Measurements from ENCODE around the gene NTRK3.

DNA sequence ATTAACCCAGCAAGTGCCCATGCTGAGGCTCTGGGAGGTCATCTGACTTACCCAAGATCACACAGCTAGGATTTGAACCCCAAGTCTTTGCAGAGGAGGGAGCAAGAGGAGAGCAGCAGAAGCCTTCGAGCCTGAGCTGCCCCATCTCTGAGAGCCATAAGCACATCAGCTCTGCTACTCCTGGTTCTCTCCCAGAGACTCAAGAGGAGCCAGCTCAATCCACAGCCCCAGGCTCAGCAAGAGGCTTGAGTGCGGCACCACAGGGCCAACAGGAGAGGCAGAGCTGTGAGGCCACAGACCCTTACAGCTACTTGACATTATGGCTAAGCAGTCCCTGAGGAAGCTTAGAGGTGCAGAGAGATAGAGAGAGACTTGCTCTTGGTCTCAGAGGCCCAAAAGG lies 15.9 kb upstream of the NTRK3 start:
- TF ChIP-seq HDAC6 (IDR thresholded peaks at IDR 0.05; ENCODE audit: low read depth, low read length) = no peak
- TF ChIP-seq SRF (IDR thresholded peaks at IDR 0.05; ENCODE audit: low read depth, low read length) = no peak
- TF ChIP-seq, protein P1, sequence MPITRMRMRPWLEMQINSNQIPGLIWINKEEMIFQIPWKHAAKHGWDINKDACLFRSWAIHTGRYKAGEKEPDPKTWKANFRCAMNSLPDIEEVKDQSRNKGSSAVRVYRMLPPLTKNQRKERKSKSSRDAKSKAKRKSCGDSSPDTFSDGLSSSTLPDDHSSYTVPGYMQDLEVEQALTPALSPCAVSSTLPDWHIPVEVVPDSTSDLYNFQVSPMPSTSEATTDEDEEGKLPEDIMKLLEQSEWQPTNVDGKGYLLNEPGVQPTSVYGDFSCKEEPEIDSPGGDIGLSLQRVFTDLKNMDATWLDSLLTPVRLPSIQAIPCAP (CRISPR knock-in tag; IDR thresholded peaks at IDR 0.05; ENCODE audit: low read depth) = no peak
- TF ChIP-seq, protein P2, sequence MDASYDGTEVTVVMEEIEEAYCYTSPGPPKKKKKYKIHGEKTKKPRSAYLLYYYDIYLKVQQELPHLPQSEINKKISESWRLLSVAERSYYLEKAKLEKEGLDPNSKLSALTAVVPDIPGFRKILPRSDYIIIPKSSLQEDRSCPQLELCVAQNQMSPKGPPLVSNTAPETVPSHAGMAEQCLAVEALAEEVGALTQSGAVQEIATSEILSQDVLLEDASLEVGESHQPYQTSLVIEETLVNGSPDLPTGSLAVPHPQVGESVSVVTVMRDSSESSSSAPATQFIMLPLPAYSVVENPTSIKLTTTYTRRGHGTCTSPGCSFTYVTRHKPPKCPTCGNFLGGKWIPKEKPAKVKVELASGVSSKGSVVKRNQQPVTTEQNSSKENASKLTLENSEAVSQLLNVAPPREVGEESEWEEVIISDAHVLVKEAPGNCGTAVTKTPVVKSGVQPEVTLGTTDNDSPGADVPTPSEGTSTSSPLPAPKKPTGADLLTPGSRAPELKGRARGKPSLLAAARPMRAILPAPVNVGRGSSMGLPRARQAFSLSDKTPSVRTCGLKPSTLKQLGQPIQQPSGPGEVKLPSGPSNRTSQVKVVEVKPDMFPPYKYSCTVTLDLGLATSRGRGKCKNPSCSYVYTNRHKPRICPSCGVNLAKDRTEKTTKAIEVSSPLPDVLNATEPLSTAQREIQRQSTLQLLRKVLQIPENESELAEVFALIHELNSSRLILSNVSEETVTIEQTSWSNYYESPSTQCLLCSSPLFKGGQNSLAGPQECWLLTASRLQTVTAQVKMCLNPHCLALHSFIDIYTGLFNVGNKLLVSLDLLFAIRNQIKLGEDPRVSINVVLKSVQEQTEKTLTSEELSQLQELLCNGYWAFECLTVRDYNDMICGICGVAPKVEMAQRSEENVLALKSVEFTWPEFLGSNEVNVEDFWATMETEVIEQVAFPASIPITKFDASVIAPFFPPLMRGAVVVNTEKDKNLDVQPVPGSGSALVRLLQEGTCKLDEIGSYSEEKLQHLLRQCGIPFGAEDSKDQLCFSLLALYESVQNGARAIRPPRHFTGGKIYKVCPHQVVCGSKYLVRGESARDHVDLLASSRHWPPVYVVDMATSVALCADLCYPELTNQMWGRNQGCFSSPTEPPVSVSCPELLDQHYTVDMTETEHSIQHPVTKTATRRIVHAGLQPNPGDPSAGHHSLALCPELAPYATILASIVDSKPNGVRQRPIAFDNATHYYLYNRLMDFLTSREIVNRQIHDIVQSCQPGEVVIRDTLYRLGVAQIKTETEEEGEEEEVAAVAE (CRISPR knock-in tag; IDR thresholded peaks at IDR 0.05; ENCODE audit: borderline replicate concordance) = no peak
- no peak for TF ChIP-seq MZF1 (CRISPR knock-in tag; IDR thresholded peaks at IDR 0.05; ENCODE audit: borderline replicate concordance)
- no peak for TF ChIP-seq SETDB1 (CRISPR knock-in tag; IDR thresholded peaks at IDR 0.05; ENCODE audit: borderline replicate concordance)
- TF ChIP-seq, protein P3, sequence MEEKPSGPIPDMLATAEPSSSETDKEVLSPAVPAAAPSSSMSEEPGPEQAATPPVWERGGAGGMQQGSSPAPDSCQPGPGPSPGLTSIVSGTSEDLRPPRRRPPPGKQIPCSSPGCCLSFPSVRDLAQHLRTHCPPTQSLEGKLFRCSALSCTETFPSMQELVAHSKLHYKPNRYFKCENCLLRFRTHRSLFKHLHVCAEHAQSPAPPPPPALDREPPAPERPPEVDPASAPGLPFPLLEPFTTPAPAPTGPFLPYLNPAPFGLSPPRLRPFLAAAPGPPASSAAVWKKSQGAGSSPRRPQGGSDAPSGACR (CRISPR knock-in tag; IDR thresholded peaks at IDR 0.05) = no peak
- TF ChIP-seq EZH2 (conservative IDR thresholded peaks at IDR 0.05; ENCODE audit: low read depth, low read length) = no peak
- TF ChIP-seq, protein P4, sequence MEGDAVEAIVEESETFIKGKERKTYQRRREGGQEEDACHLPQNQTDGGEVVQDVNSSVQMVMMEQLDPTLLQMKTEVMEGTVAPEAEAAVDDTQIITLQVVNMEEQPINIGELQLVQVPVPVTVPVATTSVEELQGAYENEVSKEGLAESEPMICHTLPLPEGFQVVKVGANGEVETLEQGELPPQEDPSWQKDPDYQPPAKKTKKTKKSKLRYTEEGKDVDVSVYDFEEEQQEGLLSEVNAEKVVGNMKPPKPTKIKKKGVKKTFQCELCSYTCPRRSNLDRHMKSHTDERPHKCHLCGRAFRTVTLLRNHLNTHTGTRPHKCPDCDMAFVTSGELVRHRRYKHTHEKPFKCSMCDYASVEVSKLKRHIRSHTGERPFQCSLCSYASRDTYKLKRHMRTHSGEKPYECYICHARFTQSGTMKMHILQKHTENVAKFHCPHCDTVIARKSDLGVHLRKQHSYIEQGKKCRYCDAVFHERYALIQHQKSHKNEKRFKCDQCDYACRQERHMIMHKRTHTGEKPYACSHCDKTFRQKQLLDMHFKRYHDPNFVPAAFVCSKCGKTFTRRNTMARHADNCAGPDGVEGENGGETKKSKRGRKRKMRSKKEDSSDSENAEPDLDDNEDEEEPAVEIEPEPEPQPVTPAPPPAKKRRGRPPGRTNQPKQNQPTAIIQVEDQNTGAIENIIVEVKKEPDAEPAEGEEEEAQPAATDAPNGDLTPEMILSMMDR (CRISPR knock-in tag; IDR thresholded peaks at IDR 0.05) = no peak
